ENCODE results near the gene AP1G2. TPM values are rescaled to one million over a fixed set of nuclear protein-coding genes. Genes with fewer than 3 reads are reported as not detected.

The AP1G2 gene
- total RNA-seq, 1 donor from 2014 or later = 10.0 TPM

DNA sequence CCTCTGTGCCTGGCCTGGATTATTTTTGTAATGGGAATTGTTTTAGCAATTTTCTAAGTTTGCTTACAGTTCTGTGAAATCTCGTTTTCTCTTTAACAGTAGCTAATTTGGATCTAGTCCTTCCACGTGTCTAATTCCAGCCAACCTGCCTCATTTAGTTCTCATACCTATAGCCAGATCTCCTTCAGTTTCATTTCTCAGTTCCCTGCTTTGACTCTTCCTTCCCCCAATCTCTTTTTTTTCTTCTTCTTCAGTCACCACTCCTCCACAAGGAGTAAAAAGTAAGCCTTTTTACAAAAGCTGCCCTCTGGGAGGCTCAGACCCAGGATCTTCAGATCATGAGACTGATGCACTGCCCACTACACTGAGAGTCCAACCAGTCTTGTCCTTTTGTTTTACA is 10.1 kb downstream of the AP1G2 start:
- no peak for DNase-seq

DNA sequence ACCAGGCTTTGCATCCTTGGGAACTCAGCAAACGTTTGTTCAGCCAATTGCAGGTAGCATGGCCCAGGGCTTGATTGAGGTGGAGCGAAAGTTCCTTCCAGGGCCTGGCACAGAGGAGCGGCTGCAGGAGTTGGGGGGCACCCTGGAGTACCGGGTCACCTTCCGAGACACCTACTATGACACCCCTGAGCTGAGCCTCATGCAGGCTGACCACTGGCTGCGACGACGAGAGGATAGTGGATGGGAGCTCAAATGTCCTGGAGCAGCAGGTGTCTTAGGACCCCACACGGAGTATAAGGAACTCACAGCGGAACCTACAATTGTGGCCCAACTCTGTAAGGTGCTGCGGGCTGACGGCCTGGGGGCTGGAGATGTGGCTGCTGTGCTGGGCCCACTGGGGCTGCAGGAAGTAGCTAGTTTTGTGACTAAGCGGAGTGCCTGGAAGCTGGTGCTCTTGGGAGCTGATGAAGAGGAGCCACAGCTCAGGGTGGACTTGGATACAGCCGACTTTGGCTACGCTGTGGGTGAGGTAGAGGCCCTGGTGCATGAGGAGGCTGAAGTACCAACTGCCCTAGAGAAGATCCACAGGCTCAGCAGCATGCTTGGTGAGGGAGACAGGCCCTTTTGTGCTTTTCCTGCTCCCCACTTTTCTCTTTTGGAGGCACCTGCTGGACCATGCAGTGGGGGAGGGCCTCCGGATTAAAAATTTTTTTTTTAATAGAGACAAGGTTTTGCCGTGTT is 10.7 kb downstream of the AP1G2 start:
- no peak for DNase-seq

- peak; percentile 91 for DNase-seq
Measured at GRCh38 chr14:23555882-23556699, 11.5 kb downstream of the AP1G2 start, which contains the start of gene THTPA. Gene THTPA (plus strand): TSS chr14:23556271. CDS start chr14:23556758, 487 bp downstream.

DNA sequence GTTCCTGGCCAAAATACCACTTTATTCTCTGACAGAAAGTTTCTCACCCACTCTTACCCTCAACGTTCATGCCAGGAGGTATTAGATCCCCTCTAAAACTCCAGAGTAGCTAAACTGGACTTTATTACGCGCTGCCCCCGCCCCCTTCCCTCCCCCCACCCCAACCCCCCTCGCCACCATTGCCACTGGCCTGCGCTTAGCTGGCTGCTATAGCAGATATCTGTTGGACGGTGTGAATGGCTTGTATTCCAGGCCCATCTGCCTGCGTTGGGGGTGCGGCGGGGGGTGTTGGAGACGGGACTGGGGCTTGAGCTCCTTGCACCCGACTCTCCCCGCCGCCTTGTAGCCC is 12.1 kb downstream of the AP1G2 start:
- no peak for DNase-seq

- peak; percentile 86 for DNase-seq
Measured at GRCh38 chr14:23551266-23552028, 16.1 kb downstream of the AP1G2 start, which contains the start of gene ZFHX2. Gene ZFHX2 (minus strand): TSS chr14:23551765. CDS start chr14:23535325, 16,440 bp downstream.

- DNase-seq = no peak
Measured at GRCh38 chr14:23550812-23551265, 16.8 kb downstream of the AP1G2 start.

DNA sequence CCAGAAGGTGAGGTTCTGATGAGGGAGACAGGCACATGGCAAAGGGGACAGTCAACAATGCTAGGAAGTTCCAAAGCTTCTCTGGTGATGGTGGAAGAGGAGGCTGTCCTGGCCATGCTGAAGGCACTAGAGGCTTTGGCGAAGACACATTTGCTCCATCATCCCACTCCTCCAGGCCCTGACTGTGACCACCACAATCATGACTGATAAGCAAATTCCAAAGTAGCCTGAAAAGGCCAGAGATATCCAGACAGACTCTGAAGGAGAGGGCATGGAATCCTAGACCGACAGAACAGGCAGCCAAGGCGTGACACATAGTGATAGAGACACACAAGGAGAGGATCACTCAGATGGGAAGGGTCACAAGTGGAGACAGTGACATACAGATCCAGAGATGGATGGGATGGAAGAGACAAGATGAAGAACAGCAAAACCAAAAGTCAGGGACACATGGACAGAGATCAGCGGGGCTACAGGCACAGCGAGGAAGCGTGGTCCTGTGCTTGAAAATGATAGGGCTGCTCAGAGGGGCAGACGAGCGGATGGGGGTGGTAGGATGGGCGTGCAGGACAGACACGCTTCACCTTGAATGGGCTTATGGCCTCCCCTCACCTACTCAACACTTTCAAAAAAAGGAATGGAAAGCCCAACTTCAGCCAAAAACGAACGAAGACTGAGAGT is 17.3 kb downstream of the AP1G2 start:
- DNase-seq = no peak

DNA sequence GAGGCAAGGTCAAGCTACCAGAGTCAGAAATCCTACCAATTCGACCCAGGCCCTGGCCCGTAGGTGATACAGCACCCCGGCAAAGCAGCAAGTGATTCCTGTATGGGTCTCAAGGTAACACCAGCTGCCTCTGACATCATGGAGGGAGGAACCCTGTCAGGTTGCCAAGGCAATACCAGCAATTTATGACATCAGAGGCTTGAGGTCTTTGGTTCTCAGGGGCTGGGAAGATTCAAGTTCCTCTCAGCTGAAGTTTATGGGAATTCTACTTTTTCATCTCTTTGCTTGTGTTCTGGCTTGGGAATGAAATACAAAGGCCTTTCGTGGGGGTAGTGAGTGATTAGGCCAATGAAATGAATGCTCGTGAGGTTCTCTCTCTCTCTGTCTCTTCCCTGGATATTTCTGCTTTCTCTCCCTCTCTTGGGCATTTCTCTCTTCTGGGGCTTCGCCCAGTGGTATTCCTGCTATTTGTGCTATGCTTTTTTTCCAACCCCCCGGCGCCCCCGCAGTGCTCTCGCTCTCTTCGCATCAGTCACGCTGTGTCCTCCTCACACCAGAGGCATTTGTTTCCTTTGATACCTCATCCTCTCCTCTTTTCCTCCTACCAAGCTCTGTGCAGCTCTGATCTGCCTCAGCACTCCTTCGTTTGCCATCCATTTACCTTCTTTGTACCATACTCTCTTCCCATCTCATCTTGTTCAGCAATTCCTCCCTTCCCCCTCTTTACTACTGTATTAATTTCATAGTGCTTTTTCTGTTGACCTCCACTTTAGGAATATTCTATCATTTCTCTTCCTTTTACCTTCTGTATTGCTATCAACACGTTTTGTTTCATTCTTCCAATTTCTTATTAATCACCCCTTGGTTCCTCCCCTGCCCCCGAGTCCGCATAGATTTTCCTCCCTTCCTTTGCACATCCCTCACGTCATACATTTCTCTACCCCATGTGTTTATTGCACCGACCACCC is 19.0 kb downstream of the AP1G2 start:
- no peak for DNase-seq

GRCh38 chr14:23547924-23548323 is 19.7 kb downstream of the AP1G2 start:
- no peak for DNase-seq

DNA sequence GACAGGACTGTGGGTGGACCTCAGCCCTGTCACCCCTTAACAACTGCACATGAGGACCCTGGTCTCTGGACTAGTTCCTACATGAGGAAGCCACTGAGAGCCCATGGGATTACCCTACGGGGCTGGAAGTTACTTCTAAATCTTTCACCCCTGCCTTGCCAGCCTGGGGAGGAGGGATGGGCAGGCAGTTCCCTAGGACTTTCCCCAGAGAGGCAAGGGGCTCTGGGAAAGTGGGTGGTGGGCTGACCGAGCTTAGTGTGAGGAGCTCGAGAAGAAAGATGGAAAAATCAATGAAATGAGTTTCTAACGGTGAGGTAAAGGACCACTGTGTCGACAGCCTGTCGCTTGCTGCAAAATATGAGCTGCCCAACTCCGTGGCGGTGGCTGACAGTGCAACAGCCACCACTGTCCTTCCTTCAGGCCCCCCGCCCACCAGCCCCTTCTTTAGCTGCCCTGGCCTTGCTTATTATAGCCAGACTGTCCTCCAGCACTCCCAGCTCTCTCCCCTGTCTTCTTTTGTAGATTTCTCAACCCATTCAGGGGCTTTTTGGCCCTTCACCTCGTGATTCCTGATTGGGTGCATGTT is 21.0 kb downstream of the AP1G2 start:
- DNase-seq = no peak

DNA sequence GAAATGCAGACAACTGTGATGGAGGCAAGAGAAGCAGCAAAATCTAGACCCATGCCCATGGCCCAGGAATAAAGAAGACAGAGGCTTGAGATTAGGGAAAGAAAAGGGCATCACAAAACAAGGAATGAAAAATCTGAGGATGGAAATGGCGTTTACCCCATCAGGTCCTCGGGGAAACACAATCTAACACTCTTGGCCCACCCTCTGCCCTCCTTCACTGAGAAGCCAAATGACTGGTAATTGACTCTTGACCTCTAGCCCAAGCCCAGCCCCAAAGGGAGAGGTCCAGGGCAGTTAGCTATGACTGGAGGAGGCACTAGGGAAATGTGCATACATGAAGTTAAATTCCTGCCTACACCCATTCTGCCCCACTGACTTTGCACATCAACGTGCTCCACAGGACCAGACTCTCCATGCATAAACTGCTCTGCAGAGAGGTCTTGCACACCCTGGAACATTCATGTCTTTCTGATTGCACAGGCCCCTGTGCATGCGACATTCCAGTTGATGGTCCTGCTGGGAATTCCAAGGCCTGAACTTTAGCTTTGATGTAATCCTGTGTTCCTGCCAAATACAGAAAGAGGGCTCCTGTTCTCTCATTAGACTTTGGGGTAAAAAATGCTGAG is 21.7 kb downstream of the AP1G2 start:
- no peak for DNase-seq

DNA sequence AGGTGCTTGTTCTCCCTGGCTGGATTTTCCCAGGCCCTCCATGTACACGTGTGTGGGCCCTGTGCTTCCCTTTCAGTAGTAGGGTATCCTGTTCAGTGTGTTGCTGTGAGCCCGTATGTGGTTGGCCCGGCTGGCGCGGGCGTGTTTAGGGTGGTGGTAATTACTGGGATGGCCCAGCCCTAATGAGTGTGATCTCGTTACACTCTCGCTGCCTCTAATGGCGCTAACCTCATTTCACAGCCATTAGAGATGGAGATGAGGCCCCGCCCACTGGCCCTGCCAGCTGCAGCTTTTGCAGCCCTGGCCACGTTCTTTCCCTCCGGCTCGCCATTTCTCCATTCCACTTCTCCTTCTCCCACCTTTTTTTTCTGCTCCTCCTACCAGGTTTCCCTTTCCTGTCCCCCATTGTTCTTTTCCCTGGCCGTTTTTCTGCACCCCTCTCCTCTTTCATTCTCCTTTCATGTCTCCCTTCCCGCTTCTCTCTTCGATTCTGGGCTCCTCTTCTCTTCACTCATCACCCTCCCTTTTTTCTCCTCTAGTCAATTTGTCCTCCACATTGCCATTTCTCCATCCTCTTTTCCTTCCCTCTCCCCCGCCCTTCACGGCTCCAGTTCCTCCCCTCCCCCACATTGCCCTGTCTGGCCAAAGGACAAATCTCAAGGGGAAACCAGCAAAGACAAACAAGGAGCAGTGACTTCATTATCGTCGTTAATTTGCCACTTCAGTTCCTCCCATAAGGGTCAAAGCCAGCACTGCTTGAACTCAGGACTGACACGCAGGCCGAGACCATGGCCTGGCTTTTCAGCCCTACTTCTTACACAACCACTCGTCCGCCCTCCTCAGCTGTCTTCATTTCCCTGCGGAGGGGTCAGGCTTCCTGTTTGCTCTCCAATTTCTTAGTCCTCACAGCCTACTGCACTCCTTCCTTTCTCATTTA is 22.8 kb downstream of the AP1G2 start:
- no peak for DNase-seq

DNA sequence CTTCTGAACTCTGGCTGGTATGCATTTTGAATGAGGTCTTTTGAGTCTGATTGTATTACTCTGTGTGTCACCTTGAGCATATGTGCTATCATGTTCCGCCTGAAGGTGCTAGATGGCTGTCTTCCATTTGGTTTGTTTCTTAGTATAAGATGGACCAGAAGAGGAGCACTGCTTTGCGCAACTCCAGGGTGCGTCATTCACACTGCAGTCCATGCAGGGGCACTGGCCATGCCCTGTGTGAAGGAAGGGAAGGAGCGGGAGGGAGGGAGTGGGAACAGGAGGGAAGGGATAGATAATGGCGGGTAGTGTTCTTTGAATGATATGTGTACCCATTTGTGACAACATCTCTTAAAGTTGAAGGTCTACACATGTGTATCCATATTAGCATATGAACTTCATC is 24.2 kb downstream of the AP1G2 start:
- DNase-seq = no peak

DNA sequence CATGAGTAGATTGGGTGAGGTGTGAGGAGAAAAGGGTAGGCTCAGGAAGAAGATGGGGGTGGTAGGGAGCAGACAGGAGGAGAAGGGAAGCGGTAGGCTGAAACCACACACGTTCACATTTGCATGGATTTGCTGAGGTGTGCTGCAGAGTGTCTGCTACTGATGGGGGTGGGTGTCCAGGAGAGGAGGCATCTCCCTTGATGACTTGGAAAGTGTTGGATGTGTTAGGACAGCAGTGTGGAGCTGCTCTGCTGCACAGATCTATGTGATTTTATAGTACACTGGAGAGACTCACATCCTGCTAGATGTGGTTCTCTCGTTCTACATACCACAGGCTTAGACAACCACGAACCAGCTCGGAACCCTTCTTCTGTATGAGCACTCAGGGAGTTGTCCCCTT is 25.3 kb downstream of the AP1G2 start:
- no peak for DNase-seq

- DNase-seq = no peak
Measured at GRCh38 chr14:23540141-23540469, 27.5 kb downstream of the AP1G2 start.

GRCh38 chr14:23539248-23540140 is 28.1 kb downstream of the AP1G2 start:
- DNase-seq = no peak

GRCh38 chr14:23538785-23539184 is 28.8 kb downstream of the AP1G2 start:
- DNase-seq = peak; percentile 48
